Kidney (tissue), 14 donors: Measurements from ENCODE around the gene LGALS7. TPM values are rescaled to one million over a fixed set of nuclear protein-coding genes. Genes with fewer than 3 reads are reported as not detected.

Source experiments
- DNase-seq, 5 donors: peaks; one replicate each; pipeline ENCODE4 v3.0.0-alpha.2; 2013 to 2020
- FAIRE-seq: peaks from 2 replicates; lab custom pipeline; 2012; peaks lifted over from hg19 to GRCh38; lab: Jason Lieb, UNC
- H3K27ac ChIP-seq, 2 donors: one replicate each; pipeline ENCODE4 v1.7.0; 2013; ENCODE audit warnings: low read depth in 2 of 2, low read length in 2 of 2, inconsistent platforms in 1 of 2
- H3K27me3 ChIP-seq: one replicate; pipeline ENCODE4 v1.7.1; 2013; ENCODE audit warnings: low read length, inconsistent platforms; ENCODE audit not compliant: control insufficient read depth, insufficient read depth
- H3K36me3 ChIP-seq, 3 donors: one replicate each; pipeline versions ENCODE4 v1.7.0 to v1.7.1; 2013; ENCODE audit warnings: low read length in 3 of 3, control low read depth in 1 of 3, inconsistent platforms in 1 of 3; ENCODE audit not compliant: insufficient read depth in 3 of 3, control insufficient read depth in 2 of 3
- H3K4me1 ChIP-seq, 3 donors: one replicate each; pipeline versions ENCODE4 v1.7.0 to v1.7.1; 2013; ENCODE audit warnings: low read length in 3 of 3, inconsistent platforms in 1 of 3, low read depth in 1 of 3; ENCODE audit not compliant: control insufficient read depth in 2 of 3, insufficient read depth in 2 of 3
- H3K4me3 ChIP-seq, 3 donors: one replicate each; pipeline versions ENCODE4 v1.7.0 to v1.8.1; 2013; ENCODE audit warnings: low read length in 3 of 3, control low read depth in 1 of 3, inconsistent platforms in 1 of 3
- H3K9ac ChIP-seq, 3 donors: one replicate each; pipeline versions ENCODE4 v1.7.0 to v1.7.1; 2013; ENCODE audit warnings: low read length in 3 of 3, control low read depth in 1 of 3, inconsistent platforms in 1 of 3
- H3K9me3 ChIP-seq, 3 donors: one replicate each; pipeline versions ENCODE4 v1.7.0 to v1.7.1; 2013; ENCODE audit warnings: low read length in 3 of 3, control low read depth in 1 of 3, inconsistent platforms in 1 of 3; ENCODE audit not compliant: control insufficient read depth in 2 of 3, insufficient read depth in 1 of 3
- intact Hi-C: fragments of 100-400 bp; cut with DNase I; formaldehyde crosslinking; loops from one replicate; pipeline ENCODE4 v1.11.1; 2022
- polyA plus RNA-seq: library from polyadenylated mRNA; stranded (reverse); fragments of 350-450 nt; fragmentation: Illumina TruSeq; extraction: RNeasy Lipid Tissue Mini Kit (QIAGEN cat#74804); gene quantifications from one replicate; pipeline ENCODE4 v1.2.3, GENCODE V29; 2014; ENCODE audit warnings: low read depth, low replicate concordance; ENCODE audit not compliant: insufficient read depth
- total RNA-seq: library from RNA; stranded (reverse); fragmentation: NEBNext Ultra II Directional; extraction: Animal tissue kit (Norgen Biotek cat#: 25700); gene quantifications from one replicate; pipeline ENCODE4 v1.2.1, GENCODE V29; 2021
- TF ChIP-seq, protein P1 (sequence below): IDR thresholded peaks from 3 replicates; pipeline ENCODE4 v1.5.1; 2012; ENCODE audit warnings: mild to moderate bottlenecking, moderate library complexity, borderline replicate concordance; ENCODE audit not compliant: insufficient read depth; ENCODE audit errors: extremely low read depth
- donor health status: control.
- donor health status: control.
- donor health status: control.
- donor health status: control.
- donor health status: control.
- donor health status: DM: yes; HTN: yes; CAD: no.
- donor health status: Normal renal cell carcinoma (clear cell type).

Gene LGALS7
- total and polyA plus RNA-seq, 2 donors from 2014 or later: 1.3 TPM; not detected in 1

DNA sequence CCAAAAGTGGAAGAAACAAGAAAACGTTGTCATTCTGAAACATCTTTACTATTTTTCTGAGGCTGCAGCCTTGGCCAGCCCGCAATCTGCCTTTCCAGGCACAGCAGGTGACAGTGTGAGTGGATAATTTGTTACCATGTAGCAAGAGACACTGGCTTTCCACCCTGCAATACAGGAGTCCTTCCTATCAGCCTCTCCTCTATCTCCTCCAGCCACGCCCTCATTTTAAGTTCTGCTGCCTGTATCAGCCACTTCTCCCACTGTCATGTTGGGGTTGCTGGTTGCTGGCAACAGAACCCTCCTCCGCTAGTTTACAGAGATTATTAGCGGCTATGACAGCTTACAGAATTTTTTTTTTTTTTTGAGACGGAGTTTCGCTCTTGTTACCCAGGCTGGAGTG is 7.7 kb upstream of the LGALS7 start:
- H3K4me1 ChIP-seq: no peaks in the 10 kb centered on the region
- H3K9ac ChIP-seq: no peak overlapping the region
- H3K4me3 ChIP-seq: no peak overlapping the region
- no peak for DNase-seq
- no peaks in the 10 kb centered on the region for H3K9me3 ChIP-seq
- TF ChIP-seq, protein P1, sequence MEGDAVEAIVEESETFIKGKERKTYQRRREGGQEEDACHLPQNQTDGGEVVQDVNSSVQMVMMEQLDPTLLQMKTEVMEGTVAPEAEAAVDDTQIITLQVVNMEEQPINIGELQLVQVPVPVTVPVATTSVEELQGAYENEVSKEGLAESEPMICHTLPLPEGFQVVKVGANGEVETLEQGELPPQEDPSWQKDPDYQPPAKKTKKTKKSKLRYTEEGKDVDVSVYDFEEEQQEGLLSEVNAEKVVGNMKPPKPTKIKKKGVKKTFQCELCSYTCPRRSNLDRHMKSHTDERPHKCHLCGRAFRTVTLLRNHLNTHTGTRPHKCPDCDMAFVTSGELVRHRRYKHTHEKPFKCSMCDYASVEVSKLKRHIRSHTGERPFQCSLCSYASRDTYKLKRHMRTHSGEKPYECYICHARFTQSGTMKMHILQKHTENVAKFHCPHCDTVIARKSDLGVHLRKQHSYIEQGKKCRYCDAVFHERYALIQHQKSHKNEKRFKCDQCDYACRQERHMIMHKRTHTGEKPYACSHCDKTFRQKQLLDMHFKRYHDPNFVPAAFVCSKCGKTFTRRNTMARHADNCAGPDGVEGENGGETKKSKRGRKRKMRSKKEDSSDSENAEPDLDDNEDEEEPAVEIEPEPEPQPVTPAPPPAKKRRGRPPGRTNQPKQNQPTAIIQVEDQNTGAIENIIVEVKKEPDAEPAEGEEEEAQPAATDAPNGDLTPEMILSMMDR: no peak
- no peak for FAIRE-seq
- H3K27me3 ChIP-seq: no peaks in the 10 kb centered on the region
- no peaks in the 10 kb centered on the region for H3K36me3 ChIP-seq
- intact Hi-C loops: no loop called here
- H3K27ac ChIP-seq: no peak overlapping the region

DNA sequence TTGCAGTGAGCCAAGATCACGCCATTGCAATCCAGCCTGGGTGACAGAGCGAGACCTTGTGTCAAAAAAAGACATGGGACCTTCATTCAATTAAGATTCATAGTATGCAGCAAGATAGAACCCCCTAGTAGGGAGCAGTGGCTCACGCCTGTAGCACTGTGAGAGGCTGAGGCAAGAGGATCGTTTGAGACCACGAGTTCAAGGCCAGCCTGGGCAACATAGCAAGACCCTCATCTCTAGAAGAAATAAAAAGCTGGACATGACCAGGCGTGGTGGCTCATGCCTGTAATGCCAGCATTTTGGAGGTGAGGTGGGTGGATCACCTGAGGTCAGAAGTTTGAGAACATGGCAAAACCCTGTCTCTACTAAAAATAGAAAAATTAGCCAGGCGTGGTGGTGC is 7.1 kb upstream of the LGALS7 start:
- intact Hi-C loops: no loop called here
- H3K27ac ChIP-seq: no peak overlapping the region
- no peak for FAIRE-seq

DNA sequence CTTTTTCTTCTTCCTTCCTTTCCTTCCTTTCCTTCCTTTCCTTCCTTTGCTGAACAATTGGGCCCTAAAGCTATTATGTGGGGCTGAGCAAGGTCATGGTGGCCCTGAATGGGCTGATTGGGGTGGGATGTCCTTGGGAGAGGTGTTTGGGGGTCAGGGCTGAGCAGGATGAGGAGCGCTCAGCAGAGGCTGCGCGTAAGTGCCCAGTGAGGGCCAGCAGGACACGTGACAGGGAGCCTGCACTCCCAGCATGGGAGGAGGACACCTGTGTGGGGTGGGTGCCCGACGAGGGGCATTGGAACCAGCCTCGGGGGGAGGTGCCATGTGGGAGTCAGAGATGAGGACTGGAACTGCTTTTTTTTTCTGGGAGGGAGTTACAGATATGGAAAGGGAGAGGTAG is 5.4 kb upstream of the LGALS7 start:
- Histone ChIP-seq H3K9ac (no peak overlapping the region), H3K36me3 (no peaks in the 10 kb centered on the region), H3K4me1 (no peaks in the 10 kb centered on the region), H3K27ac (no peak overlapping the region), H3K27me3 (no peaks in the 10 kb centered on the region), H3K9me3 (no peaks in the 10 kb centered on the region), H3K4me3 (no peak overlapping the region)
- intact Hi-C loops: loop anchor here (10.0 kb wide), 1 partner anchor 46 kb away; no protein-coding TSS in a partner anchor
- FAIRE-seq (no peak), DNase-seq (no peak)
- TF ChIP-seq, protein P1: no peak

More for the DNA sequence above, 7.1 kb upstream of the LGALS7 start:
- Histone ChIP-seq H3K9ac (no peak overlapping the region), H3K4me1 (no peaks in the 10 kb centered on the region), H3K36me3 (no peaks in the 10 kb centered on the region), H3K4me3 (no peak overlapping the region), H3K9me3 (no peaks in the 10 kb centered on the region), H3K27me3 (no peaks in the 10 kb centered on the region)
- TF ChIP-seq, protein P1: no peak
- peak in 1 of 5 donors; percentile 10 for DNase-seq
